H1 (cell line): ENCODE data around the gene ADGRV1. TPM values are rescaled to one million over a fixed set of nuclear protein-coding genes. Genes with fewer than 3 reads are reported as not detected.

Experiments used
- CHD7 ChIP-seq: fragments of 300-600 bp; sonication (generic); IDR thresholded peaks from 2 replicates; pipeline ENCODE4 v1.7.1; 2012; ENCODE audit warnings: low read length, moderate library complexity, mild to moderate bottlenecking, inconsistent platforms; ENCODE audit not compliant: insufficient replicate concordance
- EGR1 ChIP-seq: IDR thresholded peaks from 2 replicates; pipeline ENCODE4 v1.6.1; 2011; ENCODE audit warnings: low read depth, low read length, borderline replicate concordance
- HDAC2 ChIP-seq, 2 experiments: fragments of 300-600 bp in 1 of 2; sonication (generic) in 1 of 2; IDR thresholded peaks; 2 replicates each; pipeline ENCODE4 v1.6.1; 2011 to 2012; ENCODE audit warnings: low read depth in 2 of 2, low read length in 2 of 2, mild to moderate bottlenecking in 2 of 2, moderate library complexity in 2 of 2, borderline replicate concordance in 1 of 2, inconsistent platforms in 1 of 2
- HDAC6 ChIP-seq: IDR thresholded peaks from one replicate; pipeline ENCODE4 v1.7.1; 2012; ENCODE audit warnings: low read depth, mild to moderate bottlenecking, inconsistent platforms, low read length, moderate library complexity
- MAX ChIP-seq: IDR thresholded peaks from 2 replicates; pipeline ENCODE4 v1.6.1; 2012; ENCODE audit warnings: inconsistent platforms
- POLR2A ChIP-seq, 2 experiments: IDR thresholded peaks; 1 replicate in 1 of 2; 2 replicates in 1 of 2; pipeline ENCODE4 v1.6.1; 2011; ENCODE audit warnings: low read depth in 2 of 2, low read length in 2 of 2, mild to moderate bottlenecking in 2 of 2; ENCODE audit errors: control extremely low read depth in 1 of 2
- POU5F1 ChIP-seq: IDR thresholded peaks from 2 replicates; pipeline ENCODE4 v1.6.1; 2011; ENCODE audit warnings: low read depth, mild to moderate bottlenecking, low read length, moderate library complexity
- RXRA ChIP-seq: IDR thresholded peaks from 2 replicates; pipeline ENCODE4 v1.6.1; 2011; ENCODE audit warnings: low read depth, mild to moderate bottlenecking, low read length, moderate library complexity; ENCODE audit not compliant: insufficient read depth
- ZNF274 ChIP-seq: IDR thresholded peaks from 2 replicates; pipeline ENCODE4 v1.7.0; 2012; ENCODE audit warnings: low read length, borderline replicate concordance; ENCODE audit errors: extremely low read depth
- polyA plus RNA-seq, 7 experiments: library from polyadenylated mRNA; depleted of rRNA in 3 of 7; stranded (reverse) in 5 of 7; unstranded in 2 of 7; fragments of >200 nt in 5 of 7; fragments of 200-250 nt in 2 of 7; gene quantifications; 1 replicate in 5 of 7; 2 replicates in 1 of 7; 4 replicates in 1 of 7; pipeline versions ENCODE4 v1.2.1 to v1.2.3, GENCODE V29; 2011 to 2013; ENCODE audit warnings: missing spikeins in 2 of 7, mixed read lengths in 2 of 7
- total RNA-seq: library from RNA; stranded (reverse); fragmentation: NEBNext Ultra II Directional; extraction: Animal tissue kit (Norgen Biotek cat#: 25700); gene quantifications from 2 replicates; pipeline ENCODE4 v1.2.1, GENCODE V29; 2021

Gene ADGRV1
- total and polyA plus RNA-seq, 2 of the 8 experiments (the other 6 are each of a cell fraction or from before 2014, with no cell fraction given) = 53.1 to 62.2 TPM

- no peak for TF ChIP-seq CHD7
- no peak for TF ChIP-seq ZNF274
- no peak for TF ChIP-seq RXRA
- TF ChIP-seq HDAC6 = no peak
- TF ChIP-seq MAX = no peak
- no peak for TF ChIP-seq POU5F1
- no peak for TF ChIP-seq EGR1
- no peak for TF ChIP-seq POLR2A (IDR thresholded peaks at IDR 0.05; ENCODE audit: control extremely low read depth in 1 of 2, low read depth in 2 of 2, low read length in 2 of 2)
- no peak for TF ChIP-seq HDAC2 (IDR thresholded peaks at IDR 0.05; ENCODE audit: borderline replicate concordance in 1 of 2, low read depth in 2 of 2, low read length in 2 of 2)
- TF ChIP-seq, all 59 proteins: peak for 0
Observed at GRCh38 chr5:90845723-90846554, 287.3 kb downstream of the ADGRV1 start (continued).
